Ramos (cell line): ENCODE data around the gene PDIA2.
"Not testable (repeated sequence)": the region's sequence is repeated elsewhere in the genome, so short reads cannot be mapped to it uniquely, and the experiment has no call there.

Experiments
- in situ Hi-C: fragments of 300-500 bp; cut with MboI; formaldehyde crosslinking; loops from one replicate; pipeline ENCODE4 v1.14.3; 2022; ENCODE audit warnings: low sequenced_read_pairs; ENCODE audit not compliant: unreplicated experiment

The PDIA2 gene

GRCh38 chr16:283033-283805, at the start of gene PDIA2:
PDIA2 (plus strand) TSS chr16:283164; CDS start chr16:283170, 6 bp downstream.
- in situ Hi-C loops = no loop called here

DNA sequence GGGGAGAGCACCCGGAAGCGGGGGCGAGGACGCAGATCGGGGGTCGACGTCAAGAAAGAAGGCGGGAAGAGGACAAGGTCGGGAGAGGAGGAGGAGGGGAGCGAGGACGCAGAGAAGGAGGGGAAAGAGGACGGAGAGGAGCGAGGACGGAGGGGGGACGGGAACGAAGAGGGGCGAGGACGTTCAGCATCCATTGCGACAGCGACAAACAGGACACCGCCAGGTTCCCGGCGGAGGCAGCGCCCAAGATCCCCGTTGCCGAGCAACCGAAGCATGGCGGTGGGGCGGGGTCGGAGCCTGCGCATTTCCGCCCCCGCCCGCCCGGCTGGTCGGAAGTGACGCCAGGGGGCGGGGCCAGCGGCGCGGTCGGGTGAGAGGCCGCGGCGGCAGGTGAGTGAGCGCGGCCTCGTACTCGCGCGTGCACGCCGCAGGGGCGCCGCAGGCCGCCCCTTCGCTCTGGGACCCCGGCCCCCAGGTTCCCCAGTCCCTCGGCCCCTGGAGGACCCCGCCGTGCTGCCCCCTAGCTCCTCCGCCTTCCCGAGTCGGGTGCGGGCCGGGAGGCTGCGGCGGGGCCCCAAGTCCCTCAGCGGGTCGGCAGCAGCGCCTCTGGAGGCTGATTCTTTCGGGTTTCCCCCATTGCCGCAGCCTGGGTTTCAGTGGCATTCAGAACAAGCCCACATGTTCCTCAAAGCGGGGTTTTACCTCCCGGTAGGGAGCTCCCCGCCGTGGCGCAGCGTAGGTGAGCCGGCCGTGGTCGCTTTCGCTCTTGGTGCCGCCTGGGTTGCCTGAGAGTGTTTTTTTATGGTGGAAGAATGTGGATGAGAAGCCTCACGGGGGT, 48.3 kb upstream of the PDIA2 start, which contains the start of gene FAM234A:
Gene FAM234A, plus strand, starts transcription at position 354 of the 838 bp plus-strand sequence. CDS start 19,593 bp downstream, outside the sequence.
- in situ Hi-C loops = no loop called here

- in situ Hi-C loops = no loop called here
These were observed 43.1 kb upstream of the PDIA2 start for GRCh38 chr16:239948-240277.

DNA sequence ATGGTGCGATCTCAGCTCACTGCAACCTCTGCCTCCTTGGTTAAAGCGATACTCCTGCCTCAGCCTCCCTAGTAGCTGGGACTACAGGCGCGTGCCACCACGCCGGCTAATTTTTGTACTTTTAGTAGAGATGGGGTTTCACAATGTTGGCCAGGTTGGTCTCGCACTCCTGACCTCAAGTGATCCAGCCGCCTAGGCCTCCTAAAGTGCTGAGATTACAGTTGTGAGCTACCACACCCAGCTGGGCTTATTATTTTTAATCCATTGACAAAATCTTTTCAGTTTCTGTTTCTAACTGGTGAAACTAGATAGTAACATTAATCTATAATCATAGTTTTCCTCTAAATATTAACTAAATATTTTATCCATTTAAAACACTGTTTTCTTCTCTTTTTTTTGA, 42.4 kb upstream of the PDIA2 start:
- in situ Hi-C loops = no loop called here

DNA sequence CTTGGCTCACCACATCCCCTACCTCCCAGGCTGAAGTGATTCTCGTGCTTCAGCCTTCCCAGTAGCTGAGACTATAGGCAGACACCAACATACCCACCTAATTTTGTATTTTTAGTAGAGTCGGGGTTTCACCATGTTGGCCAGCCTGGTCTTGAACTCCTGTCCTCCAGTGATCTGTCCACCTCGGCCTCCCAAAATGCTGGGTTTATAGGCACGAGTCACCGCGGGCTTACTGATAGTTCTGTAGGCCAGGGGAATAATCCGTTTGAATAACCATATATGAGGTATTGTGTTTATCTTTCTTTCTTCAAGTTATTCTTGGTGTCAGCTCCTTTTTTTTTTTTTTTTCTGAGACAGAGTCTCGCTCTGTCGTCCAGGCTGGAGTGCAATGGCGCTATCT, 40.7 kb upstream of the PDIA2 start:
- in situ Hi-C loops = no loop called here

- in situ Hi-C loops = no loop called here
These were observed 39.6 kb upstream of the PDIA2 start for GRCh38 chr16:243348-243747.

DNA sequence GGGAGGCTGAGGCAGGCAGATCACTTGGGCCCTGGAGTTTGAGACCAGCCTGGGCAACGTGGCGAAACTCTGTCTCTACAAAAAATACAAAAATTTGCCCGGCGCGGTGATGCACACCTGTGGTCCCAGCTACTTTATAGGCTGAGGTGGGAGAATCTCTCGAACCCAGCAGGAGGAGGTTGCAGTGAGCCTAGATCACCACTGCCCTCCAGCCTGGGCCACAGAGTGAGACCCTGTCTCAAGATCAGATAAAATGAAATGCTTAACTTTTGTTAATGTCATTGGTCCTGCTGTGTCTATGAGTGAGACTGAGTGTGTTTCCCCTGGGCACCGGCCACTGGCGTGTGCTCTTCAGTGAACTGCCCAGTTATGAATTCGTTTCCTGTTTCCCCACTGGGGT, 37.9 kb upstream of the PDIA2 start:
- in situ Hi-C loops = no loop called here

DNA sequence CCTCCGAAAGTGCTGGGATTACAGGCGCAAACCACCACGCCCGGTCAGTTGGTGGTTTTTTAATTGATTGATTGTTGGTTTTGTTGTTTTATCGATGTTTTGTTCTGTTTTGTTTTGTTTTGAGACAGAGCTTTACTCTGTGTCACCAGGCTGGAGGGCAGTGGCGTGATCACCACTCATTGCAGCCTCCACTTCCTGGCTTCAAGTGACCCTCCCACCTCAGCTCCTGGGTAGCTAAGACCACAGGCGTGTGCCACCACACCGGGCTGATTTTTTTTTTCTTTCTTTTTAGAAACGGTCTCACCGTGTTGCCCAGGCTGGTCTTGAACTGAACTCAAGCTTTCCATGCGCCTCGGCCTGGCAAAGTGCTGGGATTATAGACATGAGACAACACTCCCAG, 35.9 kb upstream of the PDIA2 start:
- in situ Hi-C loops = no loop called here

DNA sequence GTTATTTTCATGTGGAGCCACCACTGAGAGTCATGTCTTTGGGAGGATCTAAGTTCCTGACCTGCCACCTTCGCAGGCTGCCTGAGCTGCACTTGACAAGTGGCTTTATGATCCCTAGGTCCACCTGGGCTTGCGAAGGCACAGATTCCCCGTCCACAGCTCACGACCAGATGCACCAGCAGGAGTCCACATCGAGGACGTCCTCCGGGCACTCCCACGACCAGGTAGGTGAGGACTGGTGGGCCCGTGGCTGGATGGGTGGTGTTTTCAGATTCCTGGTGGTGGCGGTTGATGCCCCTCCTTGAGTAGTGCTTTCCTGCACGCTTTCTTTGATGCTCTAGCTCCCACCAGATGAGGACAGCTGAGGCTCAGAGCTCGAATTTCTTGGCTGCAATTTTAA, 33.5 kb upstream of the PDIA2 start:
- in situ Hi-C loops = no loop called here

DNA sequence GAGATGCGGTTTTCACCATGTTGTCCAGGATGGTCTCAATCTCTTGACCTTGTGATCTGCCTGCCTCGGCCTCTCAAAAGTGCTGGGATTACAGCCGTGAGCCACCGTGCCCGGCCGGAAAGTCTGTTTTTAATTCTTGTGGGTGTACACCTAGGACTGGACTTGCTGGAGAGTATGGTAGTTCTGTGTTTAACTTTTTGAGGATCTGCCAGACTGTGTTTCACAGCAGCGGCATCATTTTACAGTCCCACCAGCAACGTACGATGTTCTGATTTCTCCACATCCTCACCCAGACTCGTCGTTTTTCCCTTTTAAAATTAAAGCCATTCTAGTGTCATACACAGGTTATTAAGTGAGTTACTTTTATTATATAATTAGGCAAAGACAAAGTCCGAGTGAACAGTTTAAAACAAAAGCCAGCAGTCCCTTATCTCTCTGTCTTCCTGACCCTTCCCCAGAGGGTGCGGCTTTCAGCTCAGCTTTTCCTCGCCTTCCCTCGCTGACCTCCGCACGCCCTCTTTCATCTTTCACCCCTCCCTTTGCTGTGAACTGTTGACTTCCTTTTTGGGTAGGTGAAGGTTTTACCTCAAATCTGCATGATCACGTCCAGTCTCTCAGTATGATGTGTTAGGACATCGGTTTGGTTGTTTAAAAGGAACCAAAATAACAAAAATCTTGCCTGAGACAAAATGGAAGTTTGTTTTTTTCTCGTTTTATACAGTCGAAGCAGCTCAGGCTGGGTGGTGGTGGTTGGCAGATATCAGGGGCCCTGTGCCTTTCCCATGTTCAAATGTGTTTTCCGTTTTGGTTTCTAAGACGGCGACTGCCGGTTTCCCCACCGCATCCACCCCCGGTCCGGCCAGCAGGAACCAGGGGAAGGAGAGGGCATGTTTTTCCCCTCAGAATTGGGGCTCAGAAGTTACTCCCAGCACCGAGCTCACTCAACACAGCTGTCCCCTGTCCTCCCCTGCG, 30.3 kb upstream of the PDIA2 start:
- in situ Hi-C loops = no loop called here

GRCh38 chr16:253833-254232, 29.1 kb upstream of the PDIA2 start:
- in situ Hi-C loops = no loop called here

DNA sequence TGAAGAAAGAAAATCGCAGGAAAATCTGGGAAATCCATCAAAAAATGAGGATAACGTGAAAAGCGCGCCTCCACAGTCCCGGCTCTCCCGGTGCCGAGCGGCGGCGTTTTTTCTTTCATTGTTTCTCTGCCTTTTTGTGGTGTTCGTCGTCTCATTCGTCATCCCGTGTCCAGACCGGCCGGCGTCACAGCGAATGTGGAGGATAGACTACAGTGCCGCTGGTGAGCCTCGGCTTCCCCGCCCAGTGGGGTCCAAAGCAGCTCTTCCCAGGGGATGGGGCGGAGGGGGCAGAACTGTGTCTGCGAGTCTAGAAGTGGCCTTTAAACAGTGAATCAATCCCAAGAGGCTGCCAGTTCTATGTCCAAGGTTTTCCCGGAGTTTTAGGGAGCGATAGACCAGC, 28.5 kb upstream of the PDIA2 start:
- in situ Hi-C loops = no loop called here

DNA sequence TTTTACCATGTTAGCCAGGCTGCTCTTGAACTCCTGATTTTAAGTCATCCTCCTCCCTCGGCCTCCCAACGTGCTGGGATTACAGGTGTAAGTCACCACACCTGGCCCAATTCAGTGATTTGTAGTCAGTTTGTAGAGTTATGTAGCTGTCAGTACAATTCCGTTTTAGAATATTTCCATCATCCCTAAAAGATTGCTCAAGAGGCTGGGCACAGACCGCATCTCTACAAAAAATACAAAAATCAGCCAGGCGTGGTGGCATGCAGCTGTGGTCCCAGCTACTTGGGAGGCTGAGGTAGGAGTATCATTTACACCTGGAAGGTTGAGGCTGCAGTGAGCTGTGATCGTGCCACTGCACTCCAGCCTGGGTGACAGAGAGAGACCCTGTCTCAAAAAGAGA, 27.8 kb upstream of the PDIA2 start:
- in situ Hi-C loops = no loop called here

DNA sequence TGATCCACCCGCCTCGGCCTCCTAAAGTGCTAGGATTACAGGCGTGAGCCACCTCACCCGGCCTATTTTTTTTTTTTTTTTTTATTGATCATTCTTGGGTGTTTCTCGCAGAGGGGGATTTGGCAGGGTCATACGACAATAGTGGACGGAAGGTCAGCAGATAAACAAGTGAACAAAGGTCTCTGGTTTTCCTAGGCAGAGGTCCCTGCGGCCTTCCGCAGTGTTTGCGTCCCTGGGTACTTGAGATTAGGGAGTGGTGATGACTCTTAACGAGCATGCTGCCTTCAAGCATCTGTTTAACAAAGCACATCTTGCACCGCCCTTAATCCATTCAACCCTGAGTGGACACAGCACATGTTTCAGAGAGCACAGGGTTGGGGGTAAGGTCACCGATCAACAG, 24.9 kb upstream of the PDIA2 start:
- in situ Hi-C loops = not testable (repeated sequence)

DNA sequence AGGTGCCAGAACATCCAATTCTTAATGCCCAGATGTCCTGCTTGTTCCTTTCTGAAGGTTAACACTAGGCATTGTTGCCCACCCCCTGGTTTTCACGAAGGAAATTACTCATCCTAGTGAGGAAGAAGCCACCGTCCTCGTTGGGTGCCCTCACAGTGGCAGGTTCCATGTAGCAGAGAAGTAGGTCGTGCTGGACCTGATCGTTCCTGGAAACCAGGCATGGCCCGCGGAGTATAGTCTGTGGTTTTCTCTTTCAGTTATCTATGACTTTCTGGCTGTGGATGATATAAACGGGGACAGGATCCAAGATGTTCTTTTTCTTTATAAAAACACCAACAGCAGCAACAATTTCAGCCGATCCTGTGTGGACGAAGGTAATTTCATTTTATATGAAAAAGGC, 23.7 kb upstream of the PDIA2 start:
- in situ Hi-C loops = no loop called here

- in situ Hi-C loops = no loop called here
These were observed 23.1 kb upstream of the PDIA2 start for GRCh38 chr16:259814-260253.

- in situ Hi-C loops = no loop called here
These were observed 22.6 kb upstream of the PDIA2 start for GRCh38 chr16:260326-260725.

GRCh38 chr16:261031-261691, 21.8 kb upstream of the PDIA2 start:
- in situ Hi-C loops = no loop called here

DNA sequence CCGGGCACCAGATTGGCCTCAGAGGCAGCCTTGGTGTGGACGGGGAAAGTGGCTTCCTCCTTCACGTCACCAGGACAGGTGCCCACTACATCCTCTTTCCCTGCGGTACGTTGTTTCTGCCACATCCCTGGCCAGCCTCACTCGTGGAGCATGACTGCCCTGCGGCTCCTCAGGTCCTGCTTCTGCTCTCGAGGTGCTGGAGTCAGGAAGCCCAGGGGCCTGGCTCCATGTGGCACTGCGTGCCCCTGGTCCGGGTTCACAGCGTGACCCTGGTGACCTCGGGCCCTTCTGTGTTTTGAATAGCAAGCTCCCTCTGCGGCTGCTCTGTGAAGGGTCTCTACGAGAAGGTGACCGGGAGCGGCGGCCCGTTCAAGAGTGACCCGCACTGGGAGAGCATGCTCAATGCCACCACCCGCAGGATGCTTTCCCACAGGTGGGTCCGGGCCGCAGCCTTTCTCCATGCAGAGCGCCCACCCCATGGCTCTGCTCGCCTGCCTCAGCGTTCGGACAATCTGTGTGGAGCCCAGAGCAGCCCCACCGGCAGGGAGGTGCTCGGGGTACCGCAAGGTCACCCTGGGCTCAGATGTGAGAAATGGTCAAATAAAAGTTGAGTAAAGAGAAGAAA, 20.7 kb upstream of the PDIA2 start:
- in situ Hi-C loops = no loop called here
